Sigmoid colon (tissue), 7 donors: ENCODE results near the gene FOLH1. TPM values are rescaled to one million over a fixed set of nuclear protein-coding genes. Genes with fewer than 3 reads are reported as not detected.
"Not testable (repeated sequence)": the region's sequence is repeated elsewhere in the genome, so short reads cannot be mapped to it uniquely, and the experiment has no call there.

Source experiments
- DNase-seq: peaks from one replicate; pipeline ENCODE4 v3.0.0-alpha.2; 2019
- H3K27ac ChIP-seq, 4 donors: fragments of 200-600 bp; sonication (generic); one replicate each; pipeline ENCODE4 v1.5.1; 2016 to 2019; ENCODE audit warnings: mild to moderate bottlenecking in 1 of 4
- H3K27me3 ChIP-seq, 3 donors: fragments of 200-600 bp; sonication (generic); one replicate each; pipeline ENCODE4 v1.5.1; 2019; ENCODE audit warnings: mild to moderate bottlenecking in 1 of 3
- H3K36me3 ChIP-seq, 4 donors: fragments of 200-600 bp; sonication (generic); one replicate each; pipeline ENCODE4 v1.5.1; 2016 to 2019
- H3K4me1 ChIP-seq, 4 donors: fragments of 200-600 bp; sonication (generic); one replicate each; pipeline ENCODE4 v1.5.1; 2017 to 2019
- H3K4me3 ChIP-seq, 4 donors: fragments of 200-600 bp; sonication (generic); one replicate each; pipeline ENCODE4 v1.5.1; 2017 to 2019; ENCODE audit warnings: mild to moderate bottlenecking in 2 of 4, moderate library complexity in 1 of 4
- H3K9me3 ChIP-seq, 4 donors: fragments of 200-600 bp in 3 of 4; sonication (generic) in 3 of 4; one replicate each; pipeline versions ENCODE4 v1.5.1 to v1.6.1; 2013 to 2019
- EP300 ChIP-seq, 4 donors: sonication (generic); formaldehyde crosslinking; IDR thresholded peaks; one replicate each; pipeline ENCODE4 v1.6.1; 2017; ENCODE audit warnings: antibody characterized with exemption in 4 of 4
- POLR2A ChIP-seq, 2 donors: fragments of 450-650 bp; IDR thresholded peaks; one replicate each; pipeline ENCODE4 v1.6.1; 2016; ENCODE audit warnings: antibody characterized with exemption in 2 of 2, mild to moderate bottlenecking in 2 of 2, moderate library complexity in 2 of 2
- POLR2AphosphoS5 ChIP-seq, 4 donors: sonication (generic); formaldehyde crosslinking; IDR thresholded peaks; one replicate each; pipeline ENCODE4 v1.6.1; 2017; ENCODE audit warnings: antibody characterized with exemption in 4 of 4
- WGBS, 2 donors: extraction: QIAGEN DNeasy Blood & Tissue Kit; methylation state at CpG; one replicate each; pipeline ENCODE4 v1.1.7; 2013; 5-methylcytosine and 5-hydroxymethylcytosine counted together
- intact Hi-C: fragments of 100-400 bp; cut with DNase I; formaldehyde crosslinking; loops from one replicate; pipeline ENCODE4 v1.15.1; 2023
- polyA plus RNA-seq, 3 donors: library from polyadenylated mRNA; stranded (reverse); fragments of 200-250 nt; gene quantifications; one replicate each; pipeline ENCODE4 v1.2.3, GENCODE V29; 2013
- total RNA-seq, 4 donors: library from RNA; depleted of rRNA; stranded (reverse); fragments of >200 nt; gene quantifications; one replicate each; pipeline ENCODE4 v1.1.0, GENCODE V29; 2016
- TF ChIP-seq, protein P1 (sequence below), 4 experiments: fragments of 450-650 bp in 3 of 4; fragments of 200-600 bp in 1 of 4; IDR thresholded peaks; one replicate each; pipeline ENCODE4 v1.5.1; 2016 to 2019; ENCODE audit warnings: antibody characterized with exemption in 4 of 4, mild to moderate bottlenecking in 3 of 4, moderate library complexity in 2 of 4
- donor health status: healthy with polysubstance abuse.
- donor health status: Bipolar disorder and iron deficiency.
- donor health status: healthy.

FOLH1 gene
- total and polyA plus RNA-seq, 7 donors: 0.23 to 4.6 (median 0.60) TPM

DNA sequence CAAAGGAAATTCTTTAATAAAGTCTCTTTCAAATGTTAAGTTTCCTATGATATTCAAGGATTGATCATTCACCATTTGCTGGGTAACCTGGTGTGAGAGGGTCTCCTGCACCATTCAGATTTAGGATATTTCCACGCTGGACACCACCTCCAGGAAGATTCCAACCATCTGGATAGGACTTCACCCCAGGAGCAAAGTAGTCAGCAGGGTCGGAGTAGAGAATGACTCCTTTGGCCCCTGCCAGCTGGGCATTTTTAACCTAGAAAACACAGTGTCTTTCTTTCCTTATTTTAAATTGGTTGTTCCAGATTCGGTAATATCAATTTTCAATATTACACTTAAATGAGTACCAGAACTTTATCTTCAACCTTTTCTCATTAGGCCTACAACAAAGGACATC, 22.8 kb downstream of the FOLH1 start:
- WGBS, 2 donors: 84 to 91% methylated on average over 3 of the region's 3 CpGs
- H3K4me1 ChIP-seq, H3K27me3 ChIP-seq, intact Hi-C loops, H3K9me3 ChIP-seq, H3K36me3 ChIP-seq, H3K27ac ChIP-seq, H3K4me3 ChIP-seq, DNase-seq: not testable (repeated sequence)

DNA sequence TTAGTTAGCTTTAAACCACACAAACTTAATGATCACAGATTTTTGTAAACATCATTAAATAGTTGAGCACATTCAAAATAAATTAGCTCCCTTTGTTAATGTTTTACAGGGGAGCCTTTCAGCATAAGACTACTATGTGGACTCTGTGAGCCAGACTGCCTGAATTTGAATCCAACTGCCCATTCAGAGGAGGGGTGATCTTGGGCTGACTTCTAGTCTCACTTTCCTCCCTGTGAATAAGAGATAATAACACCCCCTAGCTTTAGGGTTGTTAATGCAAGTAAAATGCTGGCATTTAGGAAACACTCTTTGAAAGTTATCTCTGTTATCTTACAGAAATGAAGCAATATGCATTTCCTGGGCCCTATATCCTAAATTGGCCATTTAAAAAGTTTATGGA, 23.6 kb downstream of the FOLH1 start:
- H3K27me3 ChIP-seq, intact Hi-C loops: not testable (repeated sequence)

DNA sequence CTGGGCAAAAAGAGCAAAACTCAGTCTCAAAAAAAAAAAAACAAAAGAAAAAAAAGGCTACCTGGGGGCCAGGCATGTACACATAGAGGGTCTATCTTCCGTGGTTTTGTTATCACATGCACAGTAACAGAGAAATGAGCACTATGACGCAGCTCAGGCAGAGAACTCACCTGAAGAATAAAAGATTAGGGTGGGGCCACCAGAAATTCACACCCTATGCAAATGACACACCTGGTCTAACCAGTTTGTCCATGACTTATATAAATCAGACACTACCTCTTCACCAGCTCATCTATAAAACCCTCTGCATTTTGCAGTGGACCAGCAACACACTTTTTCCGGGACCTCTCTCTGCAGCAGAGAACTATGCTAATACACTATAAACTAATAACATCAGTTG, 30.5 kb downstream of the FOLH1 start:
- DNase-seq, H3K4me1 ChIP-seq, H3K9me3 ChIP-seq, H3K27ac ChIP-seq, H3K36me3 ChIP-seq, H3K4me3 ChIP-seq, H3K27me3 ChIP-seq, intact Hi-C loops: not testable (repeated sequence)
- WGBS, 2 donors: 8 to 44% methylated on average over 3 of the region's 3 CpGs

More for the DNA sequence above, 23.6 kb downstream of the FOLH1 start:
- H3K36me3 ChIP-seq, H3K4me3 ChIP-seq, H3K27ac ChIP-seq, H3K9me3 ChIP-seq, DNase-seq, H3K4me1 ChIP-seq: not testable (repeated sequence)

DNA sequence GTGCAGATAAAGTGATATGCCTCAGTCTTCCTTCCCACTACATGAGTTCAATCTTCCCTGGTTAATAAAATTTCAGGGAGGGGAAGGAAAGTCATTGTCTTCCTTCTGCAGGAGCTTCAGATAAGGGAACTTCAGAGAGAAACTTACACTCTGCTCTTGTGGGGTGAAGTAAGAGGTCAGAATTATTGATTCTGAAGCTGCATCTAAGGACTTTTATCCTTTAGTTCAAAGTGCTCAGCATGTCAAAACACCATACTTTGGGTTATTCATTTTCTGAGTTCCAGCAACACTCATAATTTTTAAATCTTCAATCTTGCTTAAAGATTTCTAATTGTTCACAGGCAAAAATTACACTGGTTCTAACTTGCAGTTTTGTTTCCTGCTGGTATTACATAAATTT, 33.0 kb downstream of the FOLH1 start:
- H3K9me3 ChIP-seq, H3K27me3 ChIP-seq, H3K36me3 ChIP-seq, DNase-seq, H3K4me3 ChIP-seq, H3K27ac ChIP-seq, intact Hi-C loops, H3K4me1 ChIP-seq: not testable (repeated sequence)

DNA sequence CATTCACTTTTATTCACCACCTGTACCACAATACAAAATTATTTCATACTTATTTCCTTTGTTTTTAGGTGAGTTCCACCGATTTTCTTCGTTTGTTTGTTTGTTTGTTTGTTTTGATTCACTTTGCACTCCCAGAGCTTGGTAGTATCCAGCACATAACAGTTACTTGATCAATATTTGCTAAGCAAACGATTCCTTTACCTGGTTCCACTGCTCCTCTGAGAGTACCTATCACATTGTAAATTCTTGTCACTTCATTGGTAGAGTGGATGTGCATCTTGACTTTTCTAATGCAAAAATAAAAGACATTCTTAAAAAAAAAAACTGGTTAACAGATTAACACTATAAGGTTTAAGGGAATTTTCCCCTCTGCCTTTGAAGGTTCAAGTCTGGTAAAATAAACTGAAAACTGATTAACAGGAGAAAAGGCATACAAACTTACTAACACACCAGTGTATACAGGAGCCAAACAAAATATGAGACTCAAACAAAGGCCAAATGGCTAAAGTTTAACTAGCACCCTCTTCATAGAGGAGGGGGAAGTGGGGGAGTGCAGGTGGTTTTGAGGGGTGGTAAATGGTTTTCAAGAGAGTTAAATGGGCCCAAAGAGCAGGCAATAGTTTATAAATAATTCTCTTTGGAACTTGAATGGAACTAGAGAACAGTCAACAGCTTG, 33.6 kb downstream of the FOLH1 start:
- intact Hi-C loops: not testable (repeated sequence)

DNA sequence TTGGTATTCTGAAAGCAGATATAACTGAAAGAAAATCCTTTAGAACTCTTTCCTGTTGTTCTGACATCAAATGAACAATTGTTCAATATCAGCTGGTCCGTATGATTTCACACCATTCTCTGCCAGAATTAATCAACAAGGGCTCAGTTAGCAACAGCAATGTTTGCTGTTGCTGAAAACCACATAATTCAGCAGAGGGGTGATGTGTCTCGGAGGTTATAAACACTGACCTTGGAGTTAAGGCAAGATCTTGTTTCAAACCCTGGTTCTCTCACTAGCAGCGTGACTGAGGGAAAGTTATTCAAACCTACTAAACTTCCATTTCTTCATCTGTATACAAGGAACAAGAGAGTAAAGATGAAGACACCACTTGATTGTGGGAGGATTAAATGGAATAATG, 36.8 kb downstream of the FOLH1 start:
- H3K27ac ChIP-seq, H3K36me3 ChIP-seq, H3K27me3 ChIP-seq, H3K4me1 ChIP-seq, H3K9me3 ChIP-seq, intact Hi-C loops, H3K4me3 ChIP-seq, DNase-seq: not testable (repeated sequence)
- WGBS, 2 donors: 23 to 59% methylated on average over 3 of the region's 3 CpGs

More for the DNA sequence above, 33.6 kb downstream of the FOLH1 start:
- H3K27me3 ChIP-seq, DNase-seq, H3K27ac ChIP-seq, H3K9me3 ChIP-seq, H3K4me1 ChIP-seq, H3K4me3 ChIP-seq, H3K36me3 ChIP-seq: not testable (repeated sequence)
- 36 to 69% methylated on average over 2 of the region's 3 CpGs for WGBS, 2 donors

DNA sequence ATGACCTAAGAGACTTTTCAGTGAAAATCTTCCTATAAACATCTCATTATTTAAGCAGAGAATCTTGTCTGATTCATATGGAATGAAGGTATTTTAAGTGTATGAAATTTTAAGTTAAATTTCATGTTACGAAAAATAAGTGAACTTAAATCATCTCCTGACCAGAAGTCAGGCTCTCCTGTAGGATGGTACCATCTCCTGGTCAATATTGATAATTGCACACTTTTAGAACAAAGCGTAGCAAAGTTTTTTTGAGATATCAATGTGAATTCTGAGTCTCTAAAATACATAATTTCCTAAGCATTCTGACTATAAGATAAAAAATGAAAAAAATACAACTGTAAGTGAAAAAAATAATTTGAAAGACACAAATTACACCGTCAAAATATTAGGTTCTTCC, 38.8 kb downstream of the FOLH1 start:
- H3K36me3 ChIP-seq, H3K4me1 ChIP-seq, intact Hi-C loops, H3K9me3 ChIP-seq, H3K4me3 ChIP-seq, H3K27me3 ChIP-seq, H3K27ac ChIP-seq, DNase-seq: not testable (repeated sequence)
- WGBS, 2 donors: 35 to 77% methylated on average over 3 of the region's 3 CpGs

DNA sequence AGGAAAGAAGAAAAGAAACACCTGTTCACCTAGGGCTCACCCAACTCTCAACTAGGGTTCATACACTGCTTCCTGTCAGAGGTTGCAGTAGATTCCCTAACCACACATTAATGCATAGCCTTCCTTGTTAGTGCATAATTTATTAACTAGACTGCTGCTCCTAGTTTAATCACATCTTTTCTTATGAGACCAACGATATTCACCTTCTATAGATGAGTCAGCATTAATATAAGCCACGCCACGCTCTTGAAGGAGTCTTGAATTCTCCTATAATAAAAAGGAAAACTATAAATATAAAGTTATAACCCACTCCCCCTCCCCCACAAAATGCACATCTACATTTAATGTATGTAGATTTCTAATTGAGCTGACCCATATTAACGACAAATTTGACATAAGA, 39.4 kb downstream of the FOLH1 start:
- H3K36me3 ChIP-seq, H3K9me3 ChIP-seq, H3K4me3 ChIP-seq, DNase-seq, H3K27me3 ChIP-seq, intact Hi-C loops, H3K4me1 ChIP-seq, H3K27ac ChIP-seq: not testable (repeated sequence)
- WGBS, 2 donors: 30 to 81% methylated on average over 4 of the region's 4 CpGs

DNA sequence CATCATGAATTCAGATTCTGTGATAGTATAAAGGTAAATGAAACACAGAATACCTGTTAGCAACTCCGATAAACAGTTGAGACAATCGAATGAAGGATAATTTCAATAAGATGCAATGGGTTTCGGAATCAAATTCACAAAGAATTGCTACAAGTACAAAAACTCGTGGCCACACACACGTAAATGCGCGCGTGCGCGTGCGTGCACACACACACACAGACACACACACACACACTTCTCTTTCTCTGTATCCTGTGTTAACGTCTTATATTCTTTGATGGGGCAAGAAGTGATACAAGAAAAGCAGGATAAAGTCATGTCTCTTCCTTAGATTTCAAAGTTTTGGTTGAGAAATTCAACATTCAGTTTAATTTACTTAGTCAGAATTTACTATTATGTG, 57.2 kb downstream of the FOLH1 start:
- intact Hi-C loops: no loop called here
- DNase-seq: no peak
- no peak overlapping the region for H3K27ac ChIP-seq
- TF ChIP-seq, protein P1, sequence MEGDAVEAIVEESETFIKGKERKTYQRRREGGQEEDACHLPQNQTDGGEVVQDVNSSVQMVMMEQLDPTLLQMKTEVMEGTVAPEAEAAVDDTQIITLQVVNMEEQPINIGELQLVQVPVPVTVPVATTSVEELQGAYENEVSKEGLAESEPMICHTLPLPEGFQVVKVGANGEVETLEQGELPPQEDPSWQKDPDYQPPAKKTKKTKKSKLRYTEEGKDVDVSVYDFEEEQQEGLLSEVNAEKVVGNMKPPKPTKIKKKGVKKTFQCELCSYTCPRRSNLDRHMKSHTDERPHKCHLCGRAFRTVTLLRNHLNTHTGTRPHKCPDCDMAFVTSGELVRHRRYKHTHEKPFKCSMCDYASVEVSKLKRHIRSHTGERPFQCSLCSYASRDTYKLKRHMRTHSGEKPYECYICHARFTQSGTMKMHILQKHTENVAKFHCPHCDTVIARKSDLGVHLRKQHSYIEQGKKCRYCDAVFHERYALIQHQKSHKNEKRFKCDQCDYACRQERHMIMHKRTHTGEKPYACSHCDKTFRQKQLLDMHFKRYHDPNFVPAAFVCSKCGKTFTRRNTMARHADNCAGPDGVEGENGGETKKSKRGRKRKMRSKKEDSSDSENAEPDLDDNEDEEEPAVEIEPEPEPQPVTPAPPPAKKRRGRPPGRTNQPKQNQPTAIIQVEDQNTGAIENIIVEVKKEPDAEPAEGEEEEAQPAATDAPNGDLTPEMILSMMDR (IDR thresholded peaks at IDR 0.05): no peak
- TF ChIP-seq POLR2A (IDR thresholded peaks at IDR 0.05) (no peak), POLR2AphosphoS5 (IDR thresholded peaks at IDR 0.05) (no peak), EP300 (IDR thresholded peaks at IDR 0.05) (no peak)
- H3K4me1 ChIP-seq: no peaks in the 10 kb centered on the region
- H3K4me3 ChIP-seq: no peak overlapping the region
- H3K9me3 ChIP-seq: no peaks in the 10 kb centered on the region
- H3K27me3 ChIP-seq: no peaks in the 10 kb centered on the region
- no peaks in the 10 kb centered on the region for H3K36me3 ChIP-seq
- 82 to 85% methylated on average over 12 of the region's 12 CpGs for WGBS, 2 donors

DNA sequence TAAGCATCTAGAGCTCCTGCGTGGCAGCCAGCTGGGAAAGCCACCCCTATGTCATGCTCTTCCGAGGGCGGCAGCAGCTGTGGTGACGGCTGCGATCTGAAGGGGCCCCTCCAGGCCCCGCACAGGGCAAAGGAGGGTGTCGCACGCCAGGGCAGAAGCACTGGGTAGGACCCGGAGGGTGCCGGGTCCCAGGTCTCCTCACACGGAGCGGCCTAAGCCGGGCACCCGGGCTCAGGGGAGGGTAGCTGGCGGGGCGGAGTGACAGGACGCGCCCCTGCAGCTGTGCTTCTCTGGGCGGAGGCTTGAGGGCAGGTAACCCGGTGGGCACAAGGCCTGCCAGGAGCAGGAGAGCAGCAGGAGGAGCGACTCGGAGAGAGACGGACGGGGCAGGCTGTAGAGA, 106.0 kb downstream of the FOLH1 start:
- 92% methylated on average over 24 of the region's 24 CpGs for WGBS, 2 donors

More for the DNA sequence above, 106.0 kb downstream of the FOLH1 start:
- H3K27ac ChIP-seq, H3K9me3 ChIP-seq, H3K36me3 ChIP-seq, intact Hi-C loops, H3K4me1 ChIP-seq, H3K27me3 ChIP-seq, H3K4me3 ChIP-seq, DNase-seq: not testable (repeated sequence)
